ENCODE results near the gene SCRN2. TPM values are rescaled to one million over a fixed set of nuclear protein-coding genes. Genes with fewer than 3 reads are reported as not detected.

The SCRN2 gene
- total RNA-seq, 1 experiment from 2014 or later = 50.8 TPM

DNA sequence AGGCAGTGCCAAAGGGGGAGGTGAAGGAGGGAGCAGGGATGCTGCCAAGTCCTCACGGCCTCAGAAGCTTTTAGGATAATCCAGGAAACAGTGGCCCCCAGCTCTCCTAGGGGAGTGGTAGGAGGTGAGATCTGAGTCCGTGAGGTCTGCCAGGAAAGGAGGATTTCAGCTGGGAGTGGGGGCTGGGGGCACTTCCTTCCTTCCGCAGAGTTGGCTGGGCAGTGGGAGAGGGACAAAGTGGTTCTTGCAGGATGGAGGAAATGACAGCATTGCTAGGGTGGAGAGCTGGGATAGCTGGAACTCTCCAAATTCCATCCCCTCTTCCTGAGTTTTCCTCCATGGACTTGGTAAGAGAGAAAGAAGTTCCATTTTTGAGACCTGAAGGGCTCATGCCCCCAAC lies 14.7 kb upstream of the SCRN2 start:
- ChIA-PET POLR2A (no interaction called here), CTCF (interaction anchor here (0.8 to 4.1 kb wide), 8 partner anchors 8 to 91 kb away, joined by 3 to 58 read pairs (median 7); partner anchors contain the start of gene SCRN2)
- H3K36me3 Mint-ChIP-seq = no peaks in the 10 kb centered on the region
- no peak for DNase-seq (ENCODE audit: low spot score)
- H3K27ac Mint-ChIP-seq = no peak overlapping the region
- no peaks in the 10 kb centered on the region for H3K9me3 Mint-ChIP-seq
- no peak for TF ChIP-seq SOX15 (CRISPR knock-in tag; IDR thresholded peaks at IDR 0.05)
- TF ChIP-seq, protein P1, sequence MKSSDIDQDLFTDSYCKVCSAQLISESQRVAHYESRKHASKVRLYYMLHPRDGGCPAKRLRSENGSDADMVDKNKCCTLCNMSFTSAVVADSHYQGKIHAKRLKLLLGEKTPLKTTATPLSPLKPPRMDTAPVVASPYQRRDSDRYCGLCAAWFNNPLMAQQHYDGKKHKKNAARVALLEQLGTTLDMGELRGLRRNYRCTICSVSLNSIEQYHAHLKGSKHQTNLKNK (CRISPR knock-in tag; IDR thresholded peaks at IDR 0.05) = no peak
- TF ChIP-seq, protein P2, sequence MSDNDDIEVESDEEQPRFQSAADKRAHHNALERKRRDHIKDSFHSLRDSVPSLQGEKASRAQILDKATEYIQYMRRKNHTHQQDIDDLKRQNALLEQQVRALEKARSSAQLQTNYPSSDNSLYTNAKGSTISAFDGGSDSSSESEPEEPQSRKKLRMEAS (CRISPR knock-in tag; IDR thresholded peaks at IDR 0.05) = no peak
- TF ChIP-seq, protein P3, sequence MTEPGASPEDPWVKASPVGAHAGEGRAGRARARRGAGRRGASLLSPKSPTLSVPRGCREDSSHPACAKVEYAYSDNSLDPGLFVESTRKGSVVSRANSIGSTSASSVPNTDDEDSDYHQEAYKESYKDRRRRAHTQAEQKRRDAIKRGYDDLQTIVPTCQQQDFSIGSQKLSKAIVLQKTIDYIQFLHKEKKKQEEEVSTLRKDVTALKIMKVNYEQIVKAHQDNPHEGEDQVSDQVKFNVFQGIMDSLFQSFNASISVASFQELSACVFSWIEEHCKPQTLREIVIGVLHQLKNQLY (CRISPR knock-in tag; IDR thresholded peaks at IDR 0.05) = no peak
- no peak for TF ChIP-seq SP1 (CRISPR knock-in tag; conservative IDR thresholded peaks at IDR 0.05)
- TF ChIP-seq, protein P4, sequence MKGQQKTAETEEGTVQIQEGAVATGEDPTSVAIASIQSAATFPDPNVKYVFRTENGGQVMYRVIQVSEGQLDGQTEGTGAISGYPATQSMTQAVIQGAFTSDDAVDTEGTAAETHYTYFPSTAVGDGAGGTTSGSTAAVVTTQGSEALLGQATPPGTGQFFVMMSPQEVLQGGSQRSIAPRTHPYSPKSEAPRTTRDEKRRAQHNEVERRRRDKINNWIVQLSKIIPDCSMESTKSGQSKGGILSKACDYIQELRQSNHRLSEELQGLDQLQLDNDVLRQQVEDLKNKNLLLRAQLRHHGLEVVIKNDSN (CRISPR knock-in tag; IDR thresholded peaks at IDR 0.05) = no peak
- no peak for TF ChIP-seq ZNF416 (CRISPR knock-in tag; IDR thresholded peaks at IDR 0.05)
- TF ChIP-seq NR1H2 (CRISPR knock-in tag; IDR thresholded peaks at IDR 0.05) = no peak
- TF ChIP-seq, protein P5, sequence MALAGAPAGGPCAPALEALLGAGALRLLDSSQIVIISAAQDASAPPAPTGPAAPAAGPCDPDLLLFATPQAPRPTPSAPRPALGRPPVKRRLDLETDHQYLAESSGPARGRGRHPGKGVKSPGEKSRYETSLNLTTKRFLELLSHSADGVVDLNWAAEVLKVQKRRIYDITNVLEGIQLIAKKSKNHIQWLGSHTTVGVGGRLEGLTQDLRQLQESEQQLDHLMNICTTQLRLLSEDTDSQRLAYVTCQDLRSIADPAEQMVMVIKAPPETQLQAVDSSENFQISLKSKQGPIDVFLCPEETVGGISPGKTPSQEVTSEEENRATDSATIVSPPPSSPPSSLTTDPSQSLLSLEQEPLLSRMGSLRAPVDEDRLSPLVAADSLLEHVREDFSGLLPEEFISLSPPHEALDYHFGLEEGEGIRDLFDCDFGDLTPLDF (CRISPR knock-in tag; IDR thresholded peaks at IDR 0.05) = no peak
- TF ChIP-seq GABPB1 (CRISPR knock-in tag; IDR thresholded peaks at IDR 0.05) = no peak
- no peak for TF ChIP-seq ATF1 (CRISPR knock-in tag; IDR thresholded peaks at IDR 0.05)
- peaks cover 79% of the 10 kb centered on the region for H3K27me3 Mint-ChIP-seq (ENCODE audit: low read depth)
- ATAC-seq = no peak
- H3K4me1 Mint-ChIP-seq = peaks cover 50% of the 10 kb centered on the region
- H3K4me3 Mint-ChIP-seq = no peak overlapping the region

DNA sequence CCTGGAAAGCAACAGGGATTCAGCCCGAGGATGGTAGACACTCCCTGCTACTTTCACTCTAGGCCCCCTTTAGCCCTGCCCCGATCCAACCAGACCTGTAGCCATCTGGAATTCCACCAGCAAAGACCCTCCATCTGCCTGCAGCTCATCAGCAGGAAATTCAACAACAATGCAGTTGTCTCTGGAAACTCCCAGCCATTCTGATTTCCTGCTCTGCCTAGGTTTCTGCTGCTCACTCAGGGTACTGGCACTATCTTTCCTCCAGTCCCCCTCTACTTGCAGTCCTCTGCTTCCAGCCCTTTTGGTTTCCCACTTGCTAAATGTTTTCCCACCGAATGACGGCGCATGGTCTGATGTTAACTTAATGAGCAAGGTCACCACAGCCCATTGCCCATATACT lies 12.5 kb upstream of the SCRN2 start:
- ChIA-PET POLR2A (interaction anchor here (1.2 kb wide), 1 partner anchor 117 kb away, joined by 3 read pairs; the partner anchor contains the start of gene CDK5RAP3), CTCF (interaction anchor here (0.8 to 19.3 kb wide), 5 partner anchors 9 to 75 kb away, joined by 3 to 1122 read pairs (median 4); partner anchors contain the start of genes SCRN2 and SP2)
- Mint-ChIP-seq H3K27me3 (ENCODE audit: low read depth) (peaks cover 82% of the 10 kb centered on the region), H3K4me3 (no peak overlapping the region), H3K9me3 (no peaks in the 10 kb centered on the region), H3K27ac (no peak overlapping the region), H3K36me3 (no peaks in the 10 kb centered on the region), H3K4me1 (peaks cover 57% of the 10 kb centered on the region)
- TF ChIP-seq TEAD4 (CRISPR knock-in tag; IDR thresholded peaks at IDR 0.05) = no peak
- no peak for TF ChIP-seq ZNF317 (CRISPR knock-in tag; IDR thresholded peaks at IDR 0.05; ENCODE audit: borderline replicate concordance, low read depth)
- TF ChIP-seq, protein P6, sequence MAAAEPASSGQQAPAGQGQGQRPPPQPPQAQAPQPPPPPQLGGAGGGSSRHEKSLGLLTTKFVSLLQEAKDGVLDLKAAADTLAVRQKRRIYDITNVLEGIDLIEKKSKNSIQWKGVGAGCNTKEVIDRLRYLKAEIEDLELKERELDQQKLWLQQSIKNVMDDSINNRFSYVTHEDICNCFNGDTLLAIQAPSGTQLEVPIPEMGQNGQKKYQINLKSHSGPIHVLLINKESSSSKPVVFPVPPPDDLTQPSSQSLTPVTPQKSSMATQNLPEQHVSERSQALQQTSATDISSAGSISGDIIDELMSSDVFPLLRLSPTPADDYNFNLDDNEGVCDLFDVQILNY (CRISPR knock-in tag; IDR thresholded peaks at IDR 0.05) = no peak
- no peak for TF ChIP-seq NR2C2 (CRISPR knock-in tag; IDR thresholded peaks at IDR 0.05)
- TF ChIP-seq, protein P7, sequence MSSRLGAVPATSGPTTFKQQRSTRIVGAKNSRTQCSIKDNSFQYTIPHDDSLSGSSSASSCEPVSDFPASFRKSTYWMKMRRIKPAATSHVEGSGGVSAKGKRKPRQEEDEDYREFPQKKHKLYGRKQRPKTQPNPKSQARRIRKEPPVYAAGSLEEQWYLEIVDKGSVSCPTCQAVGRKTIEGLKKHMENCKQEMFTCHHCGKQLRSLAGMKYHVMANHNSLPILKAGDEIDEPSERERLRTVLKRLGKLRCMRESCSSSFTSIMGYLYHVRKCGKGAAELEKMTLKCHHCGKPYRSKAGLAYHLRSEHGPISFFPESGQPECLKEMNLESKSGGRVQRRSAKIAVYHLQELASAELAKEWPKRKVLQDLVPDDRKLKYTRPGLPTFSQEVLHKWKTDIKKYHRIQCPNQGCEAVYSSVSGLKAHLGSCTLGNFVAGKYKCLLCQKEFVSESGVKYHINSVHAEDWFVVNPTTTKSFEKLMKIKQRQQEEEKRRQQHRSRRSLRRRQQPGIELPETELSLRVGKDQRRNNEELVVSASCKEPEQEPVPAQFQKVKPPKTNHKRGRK (CRISPR knock-in tag; IDR thresholded peaks at IDR 0.05; ENCODE audit: borderline replicate concordance) = no peak
- TF ChIP-seq, protein P8, sequence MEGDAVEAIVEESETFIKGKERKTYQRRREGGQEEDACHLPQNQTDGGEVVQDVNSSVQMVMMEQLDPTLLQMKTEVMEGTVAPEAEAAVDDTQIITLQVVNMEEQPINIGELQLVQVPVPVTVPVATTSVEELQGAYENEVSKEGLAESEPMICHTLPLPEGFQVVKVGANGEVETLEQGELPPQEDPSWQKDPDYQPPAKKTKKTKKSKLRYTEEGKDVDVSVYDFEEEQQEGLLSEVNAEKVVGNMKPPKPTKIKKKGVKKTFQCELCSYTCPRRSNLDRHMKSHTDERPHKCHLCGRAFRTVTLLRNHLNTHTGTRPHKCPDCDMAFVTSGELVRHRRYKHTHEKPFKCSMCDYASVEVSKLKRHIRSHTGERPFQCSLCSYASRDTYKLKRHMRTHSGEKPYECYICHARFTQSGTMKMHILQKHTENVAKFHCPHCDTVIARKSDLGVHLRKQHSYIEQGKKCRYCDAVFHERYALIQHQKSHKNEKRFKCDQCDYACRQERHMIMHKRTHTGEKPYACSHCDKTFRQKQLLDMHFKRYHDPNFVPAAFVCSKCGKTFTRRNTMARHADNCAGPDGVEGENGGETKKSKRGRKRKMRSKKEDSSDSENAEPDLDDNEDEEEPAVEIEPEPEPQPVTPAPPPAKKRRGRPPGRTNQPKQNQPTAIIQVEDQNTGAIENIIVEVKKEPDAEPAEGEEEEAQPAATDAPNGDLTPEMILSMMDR (IDR thresholded peaks at IDR 0.05) = no peak
- TF ChIP-seq, protein P2 (CRISPR knock-in tag; IDR thresholded peaks at IDR 0.05) = no peak
- no peak for TF ChIP-seq ZNF396 (CRISPR knock-in tag; IDR thresholded peaks at IDR 0.05; ENCODE audit: borderline replicate concordance)
- no peak for TF ChIP-seq FOXK1 (CRISPR knock-in tag; IDR thresholded peaks at IDR 0.05)
- no peak for TF ChIP-seq NR3C1 (CRISPR knock-in tag; conservative IDR thresholded peaks at IDR 0.05; ENCODE audit: low read depth)
- ATAC-seq (no peak), DNase-seq (ENCODE audit: low spot score) (no peak)
